ENCODE measurements around the gene FRK.
"Not testable (repeated sequence)": the region's sequence is repeated elsewhere in the genome, so short reads cannot be mapped to it uniquely, and the experiment has no call there.

The FRK gene

DNA sequence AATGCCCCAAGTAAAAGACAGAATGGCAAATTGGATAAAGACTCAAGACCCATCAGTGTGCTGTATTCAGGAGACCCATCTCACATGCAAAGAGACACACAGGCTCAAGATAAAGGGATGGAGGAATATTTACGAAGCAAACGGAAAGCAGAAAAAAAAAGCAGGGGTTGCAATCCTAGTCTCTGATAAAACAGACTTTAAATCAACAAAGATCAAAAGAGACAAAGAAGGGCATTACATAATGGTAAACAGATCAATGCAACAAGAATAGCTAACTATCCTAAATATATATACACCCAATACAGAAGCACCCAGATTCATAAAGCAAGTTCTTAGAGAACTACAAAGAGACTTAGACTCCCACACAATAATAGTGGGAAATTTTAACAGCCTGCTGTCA lies 123.2 kb downstream of the FRK start:
- FAIRE-seq = not testable (repeated sequence)

GRCh38 chr6:115935361-115935760 lies 125.3 kb downstream of the FRK start:
- no peak for FAIRE-seq

DNA sequence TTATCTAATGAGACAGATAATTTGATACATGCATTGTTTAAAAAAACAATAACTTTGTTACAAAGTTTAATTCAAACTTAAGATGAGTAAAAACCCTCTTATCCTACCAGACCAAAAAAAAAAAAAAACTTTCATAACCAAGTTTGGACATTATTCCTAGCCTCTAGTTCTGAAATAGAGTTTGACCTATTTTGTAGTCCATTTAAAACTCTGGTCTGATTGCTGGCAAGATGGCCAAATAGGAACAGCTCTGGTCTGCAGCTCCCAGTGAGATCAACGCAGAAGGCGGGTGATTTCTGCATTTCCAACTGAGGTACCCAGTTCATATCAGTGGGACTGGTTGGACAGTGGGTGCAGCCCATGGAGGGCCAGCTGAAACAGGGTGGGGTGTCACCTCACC lies 125.9 kb downstream of the FRK start:
- no peak for FAIRE-seq

- FAIRE-seq = no peak
Observed at GRCh38 chr6:115934145-115934544, 126.5 kb downstream of the FRK start.

DNA sequence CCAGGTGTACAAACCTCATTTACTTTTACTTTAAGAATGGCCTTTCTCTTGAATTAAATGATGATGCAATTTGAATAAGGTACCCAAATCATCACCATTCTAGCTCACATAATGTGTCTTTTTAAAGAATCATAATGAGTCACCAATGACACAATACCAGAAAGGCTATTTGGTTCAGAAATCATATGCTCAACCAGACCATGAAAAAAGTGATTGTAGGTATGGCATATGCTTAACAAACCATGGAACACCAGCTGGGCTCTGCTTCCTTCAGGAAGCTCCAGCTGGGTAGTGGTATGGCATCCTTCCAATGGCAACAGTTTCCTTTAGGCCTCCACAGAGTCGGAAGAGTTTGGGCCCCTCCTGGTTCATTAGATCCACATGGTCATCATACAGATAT lies 128.2 kb downstream of the FRK start:
- no peak for FAIRE-seq

- FAIRE-seq = not testable (repeated sequence)
Observed at GRCh38 chr6:115928000-115928399, 132.7 kb downstream of the FRK start.

- no peak for FAIRE-seq
Observed at GRCh38 chr6:115922971-115923370, 137.7 kb downstream of the FRK start.

- FAIRE-seq = no peak
Observed at GRCh38 chr6:115914098-115914497, 146.6 kb downstream of the FRK start.

DNA sequence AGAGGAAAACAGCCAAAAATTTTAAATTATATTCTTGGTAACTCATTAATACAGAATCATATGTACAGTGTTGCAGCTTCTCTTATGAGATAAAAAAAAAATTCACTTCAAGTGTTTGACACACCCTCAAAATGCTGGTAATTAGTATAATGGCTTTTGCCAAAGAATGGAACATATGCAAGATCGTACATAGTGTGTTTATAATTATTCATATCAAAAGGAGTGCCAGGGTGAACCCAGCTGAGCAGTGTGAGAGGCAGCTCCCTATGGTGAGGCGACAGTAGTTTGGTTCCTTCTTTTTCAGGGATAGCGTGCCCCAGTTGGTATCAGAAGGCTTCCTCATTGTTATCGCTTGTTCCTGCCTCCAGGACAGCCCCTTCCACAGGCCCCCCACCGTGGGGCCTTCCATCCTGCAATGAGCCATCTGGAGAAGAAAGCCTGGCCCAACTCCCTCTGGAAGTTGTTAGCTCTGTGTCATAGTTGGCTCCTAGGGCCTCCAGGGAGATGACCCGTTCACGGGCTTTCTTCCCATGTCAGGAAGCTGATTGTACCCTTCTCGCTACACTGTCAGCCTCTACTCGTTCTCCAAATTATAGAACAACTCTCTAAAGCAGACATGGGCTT lies 150.7 kb downstream of the FRK start:
- no peak for FAIRE-seq

- no peak for FAIRE-seq
Observed at GRCh38 chr6:115908906-115909559, 151.7 kb downstream of the FRK start.

DNA sequence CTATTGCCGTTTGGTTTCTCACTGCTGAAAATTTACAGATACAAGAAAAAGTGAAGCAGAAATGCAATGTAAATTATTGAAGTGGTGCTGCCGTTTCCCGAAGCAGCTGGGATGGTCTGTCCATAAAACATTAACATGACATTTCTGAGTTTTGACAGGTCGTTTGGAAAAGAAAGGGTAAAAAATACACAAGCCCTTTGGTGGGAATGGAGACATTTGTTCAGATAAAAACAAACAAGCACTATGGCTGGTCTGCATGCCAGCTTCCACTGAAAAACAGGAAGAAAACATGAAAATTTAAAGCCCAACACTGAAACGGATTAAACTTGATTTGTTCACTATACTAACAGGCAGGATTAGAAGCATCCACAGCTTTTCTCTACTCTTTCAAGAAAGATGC lies 155.2 kb downstream of the FRK start:
- no peak for FAIRE-seq

DNA sequence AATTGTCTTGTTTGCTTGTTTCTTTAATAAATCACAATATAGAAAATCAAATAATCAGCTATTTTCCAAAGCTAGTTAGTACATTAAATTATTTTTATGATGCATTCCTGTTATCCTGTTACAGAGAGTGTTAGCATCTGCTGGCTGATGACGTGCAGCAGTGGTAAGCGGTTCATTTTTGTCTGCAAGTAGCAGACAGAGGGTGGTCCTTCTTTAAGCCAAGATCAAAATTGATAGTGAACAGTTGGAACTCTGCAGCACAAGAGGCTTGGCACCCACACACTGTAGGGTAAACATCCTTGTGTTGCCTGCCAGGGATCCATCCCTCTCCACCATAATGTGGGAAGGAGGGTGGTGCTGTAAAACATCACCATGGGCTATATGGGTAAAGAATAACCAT lies 158.3 kb downstream of the FRK start:
- no peak for FAIRE-seq

DNA sequence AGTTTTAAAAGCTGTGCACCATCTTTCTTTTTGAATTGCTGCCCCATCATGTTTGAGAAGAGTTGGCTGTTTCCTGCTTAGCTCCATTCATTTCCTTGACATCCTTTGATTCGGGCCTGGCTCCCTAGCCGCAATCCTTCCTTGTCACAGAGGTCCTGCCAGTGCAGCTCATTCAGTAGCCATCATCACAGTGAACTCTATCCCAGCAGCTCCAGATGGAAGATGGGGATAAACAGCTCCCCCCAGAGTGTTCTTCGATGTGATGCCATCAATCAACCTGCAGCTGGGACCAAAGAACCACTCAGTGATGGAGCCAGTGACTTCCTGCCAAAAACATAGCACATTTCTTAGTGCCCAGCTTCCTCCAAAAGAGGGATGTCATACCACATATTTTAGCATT lies 158.8 kb downstream of the FRK start:
- FAIRE-seq = no peak

GRCh38 chr6:115899730-115900282 lies 160.9 kb downstream of the FRK start:
- FAIRE-seq = no peak

GRCh38 chr6:115898246-115898645 lies 162.4 kb downstream of the FRK start:
- no peak for FAIRE-seq

GRCh38 chr6:115896538-115897129 lies 164.1 kb downstream of the FRK start:
- no peak for FAIRE-seq

- no peak for FAIRE-seq
Observed at GRCh38 chr6:115894426-115894992, 166.2 kb downstream of the FRK start.

DNA sequence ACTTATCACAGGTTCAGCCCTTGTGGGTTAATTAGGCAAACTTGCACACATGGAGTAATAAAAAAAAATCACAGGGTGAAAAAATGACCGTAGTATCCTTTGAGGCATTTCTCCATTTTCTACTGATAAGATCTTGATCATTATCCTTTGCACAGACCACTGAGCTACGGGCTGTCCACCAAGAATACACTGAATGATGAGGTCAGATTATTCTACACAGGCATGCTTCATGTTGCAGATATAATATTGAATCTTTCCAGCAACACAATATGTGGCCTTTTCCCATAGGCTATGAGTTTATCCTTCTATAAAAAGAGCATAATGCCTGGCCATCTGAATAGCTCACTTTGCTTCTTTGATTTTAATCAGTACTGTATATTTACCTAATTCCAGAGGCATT lies 168.9 kb downstream of the FRK start:
- no peak for FAIRE-seq

DNA sequence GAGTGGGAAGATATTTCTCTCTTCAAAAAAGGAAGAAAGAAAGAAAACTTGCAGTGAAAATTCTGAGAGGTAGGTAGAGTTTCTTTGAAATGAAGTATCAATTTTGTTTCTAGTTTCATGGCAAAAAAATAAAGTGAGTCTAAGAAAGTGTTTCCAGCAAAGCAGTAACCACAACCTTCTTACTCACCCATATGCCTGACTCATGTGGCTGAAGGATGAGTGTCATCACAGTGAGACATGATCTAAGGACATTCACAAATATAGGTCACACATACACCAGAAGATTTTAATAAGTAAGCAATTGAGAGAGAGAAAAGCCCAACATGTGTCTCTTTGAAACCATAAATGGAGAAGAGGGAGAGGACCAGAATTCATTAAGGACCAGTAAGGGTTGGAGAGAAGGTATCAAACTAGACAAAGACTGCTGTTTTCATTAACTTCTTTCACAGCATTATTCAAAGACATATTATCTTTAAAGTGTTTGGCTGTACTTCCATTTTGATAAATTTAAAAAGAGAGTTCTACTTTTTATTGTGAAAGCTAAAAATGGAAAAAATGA lies 169.5 kb downstream of the FRK start:
- no peak for FAIRE-seq

- FAIRE-seq = no peak
Observed at GRCh38 chr6:115890238-115890637, 170.5 kb downstream of the FRK start.

DNA sequence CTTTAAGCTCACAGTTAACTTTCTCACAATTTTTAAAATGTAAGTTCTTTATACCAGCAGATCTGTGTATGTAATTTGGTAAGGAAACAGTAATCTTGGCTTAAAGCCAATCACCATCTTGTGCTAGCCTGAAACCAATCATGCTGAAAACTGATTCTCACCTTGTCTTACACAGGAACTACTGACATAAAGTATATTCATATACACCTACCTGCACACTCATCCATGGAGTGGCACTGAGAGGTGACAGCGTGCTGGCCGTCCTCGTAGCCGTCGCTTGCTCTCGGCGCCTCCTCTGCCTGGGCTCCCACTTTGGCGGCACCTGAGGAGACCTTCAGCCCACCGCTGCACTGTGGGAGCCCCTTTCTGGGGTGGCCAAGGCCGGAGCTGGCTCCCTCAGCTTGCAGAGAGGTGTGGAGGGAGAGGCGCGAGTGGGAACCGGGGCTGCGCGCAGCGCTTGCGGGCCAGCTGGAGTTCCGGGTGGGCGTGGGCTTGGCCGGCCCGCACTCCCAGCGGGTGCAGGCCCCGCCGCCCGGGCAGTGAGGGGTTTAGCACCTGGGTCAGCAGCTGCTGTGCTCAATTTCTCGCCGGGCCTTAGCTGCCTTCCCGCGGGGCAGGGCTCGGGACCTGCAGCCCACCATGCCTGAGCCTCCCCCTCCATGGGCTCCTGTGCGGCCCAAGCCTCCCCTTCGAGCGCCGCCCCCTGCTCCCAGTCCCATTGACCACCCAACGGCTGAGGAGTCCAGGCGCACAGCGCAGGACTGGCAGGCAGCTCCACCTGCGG lies 171.8 kb downstream of the FRK start:
- FAIRE-seq = not testable (repeated sequence)

DNA sequence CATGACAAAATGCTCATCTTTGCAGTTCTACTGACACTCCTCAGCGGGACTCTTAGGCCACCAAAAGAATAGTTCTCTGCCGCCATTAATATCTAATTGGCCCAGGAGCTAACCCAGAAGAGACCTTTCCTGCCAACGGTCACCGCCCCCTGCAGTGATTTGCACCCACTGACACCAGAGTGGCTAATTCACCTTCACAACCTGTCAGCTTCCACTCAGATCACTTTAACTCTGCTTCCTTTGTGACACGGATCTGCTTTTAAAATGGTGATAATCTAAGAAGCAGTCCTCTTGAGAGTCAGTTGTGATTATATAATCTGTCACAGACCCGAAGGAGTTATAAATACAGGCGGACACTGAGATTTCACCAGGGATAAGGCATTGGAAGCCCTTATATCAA lies 172.8 kb downstream of the FRK start:
- no peak for FAIRE-seq

Data from colon (tissue), 2 donors.